Neutrophil (primary cell): ENCODE measurements around the gene TSPAN19.

Source experiments
- H3K27ac ChIP-seq: fragments of 200-600 bp; sonication (generic); 2 replicates; pipeline ENCODE4 v1.5.1; 2016; ENCODE audit warnings: mild to moderate bottlenecking, moderate library complexity
- H3K27me3 ChIP-seq: fragments of 200-600 bp; sonication (generic); 2 replicates; pipeline ENCODE4 v1.6.0; 2016; ENCODE audit warnings: mild to moderate bottlenecking
- H3K36me3 ChIP-seq: fragments of 200-600 bp; sonication (generic); 2 replicates; pipeline ENCODE4 v1.5.1; 2017
- H3K4me1 ChIP-seq, 2 experiments: fragments of 200-600 bp in 1 of 2; sonication (generic) in 1 of 2; 1 replicate in 1 of 2; 2 replicates in 1 of 2; pipeline versions ENCODE4 v1.5.1 to v1.6.1; 2013 to 2016; ENCODE audit warnings: low read depth in 1 of 2, low read length in 1 of 2, mild to moderate bottlenecking in 1 of 2, moderate library complexity in 1 of 2; ENCODE audit not compliant: control insufficient read depth in 1 of 2, insufficient read depth in 1 of 2
- H3K4me3 ChIP-seq, 2 experiments: fragments of 200-600 bp in 1 of 2; sonication (generic) in 1 of 2; 1 replicate in 1 of 2; 2 replicates in 1 of 2; pipeline ENCODE4 v1.5.1; 2013 to 2016; ENCODE audit warnings: low read depth in 1 of 2, low read length in 1 of 2, mild to moderate bottlenecking in 1 of 2, moderate library complexity in 1 of 2
- H3K9me3 ChIP-seq: fragments of 200-600 bp; sonication (generic); 2 replicates; pipeline ENCODE4 v1.5.1; 2016
- TF ChIP-seq, protein P1 (sequence below): fragments of 200-600 bp; sonication (generic); IDR thresholded peaks from 2 replicates; pipeline ENCODE4 v1.5.1; 2016; ENCODE audit warnings: antibody characterized with exemption

The TSPAN19 gene

GRCh38 chr12:85000729-85001128 lies 35.3 kb downstream of the TSPAN19 start:
- TF ChIP-seq, protein P1, sequence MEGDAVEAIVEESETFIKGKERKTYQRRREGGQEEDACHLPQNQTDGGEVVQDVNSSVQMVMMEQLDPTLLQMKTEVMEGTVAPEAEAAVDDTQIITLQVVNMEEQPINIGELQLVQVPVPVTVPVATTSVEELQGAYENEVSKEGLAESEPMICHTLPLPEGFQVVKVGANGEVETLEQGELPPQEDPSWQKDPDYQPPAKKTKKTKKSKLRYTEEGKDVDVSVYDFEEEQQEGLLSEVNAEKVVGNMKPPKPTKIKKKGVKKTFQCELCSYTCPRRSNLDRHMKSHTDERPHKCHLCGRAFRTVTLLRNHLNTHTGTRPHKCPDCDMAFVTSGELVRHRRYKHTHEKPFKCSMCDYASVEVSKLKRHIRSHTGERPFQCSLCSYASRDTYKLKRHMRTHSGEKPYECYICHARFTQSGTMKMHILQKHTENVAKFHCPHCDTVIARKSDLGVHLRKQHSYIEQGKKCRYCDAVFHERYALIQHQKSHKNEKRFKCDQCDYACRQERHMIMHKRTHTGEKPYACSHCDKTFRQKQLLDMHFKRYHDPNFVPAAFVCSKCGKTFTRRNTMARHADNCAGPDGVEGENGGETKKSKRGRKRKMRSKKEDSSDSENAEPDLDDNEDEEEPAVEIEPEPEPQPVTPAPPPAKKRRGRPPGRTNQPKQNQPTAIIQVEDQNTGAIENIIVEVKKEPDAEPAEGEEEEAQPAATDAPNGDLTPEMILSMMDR = no peak
- H3K4me1 ChIP-seq = no peaks in the 10 kb centered on the region
- no peak overlapping the region for H3K4me3 ChIP-seq
- no peaks in the 10 kb centered on the region for H3K9me3 ChIP-seq
- H3K27ac ChIP-seq = no peak overlapping the region
- H3K36me3 ChIP-seq = no peaks in the 10 kb centered on the region
- no peaks in the 10 kb centered on the region for H3K27me3 ChIP-seq

DNA sequence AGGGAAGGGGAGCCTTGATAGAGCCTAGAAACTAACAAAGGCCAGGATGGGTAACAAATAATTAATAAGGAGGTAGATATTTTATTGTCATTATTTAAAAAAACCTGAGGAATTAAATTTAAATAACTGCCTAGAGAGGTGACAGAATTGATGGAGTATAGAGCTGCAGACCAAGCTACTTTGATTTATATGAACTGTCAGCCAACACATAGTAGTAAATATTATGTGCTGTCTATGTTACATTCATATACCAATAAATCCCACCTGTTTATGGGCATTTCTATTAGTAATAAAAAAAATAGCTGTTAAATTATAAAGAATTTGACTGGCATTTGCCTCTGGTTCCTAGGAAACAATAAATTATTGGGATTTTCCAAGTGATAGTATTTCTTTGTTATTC lies 37.7 kb downstream of the TSPAN19 start:
- H3K27me3 ChIP-seq = no peaks in the 10 kb centered on the region
- no peaks in the 10 kb centered on the region for H3K9me3 ChIP-seq
- no peak overlapping the region for H3K4me3 ChIP-seq
- no peak overlapping the region for H3K27ac ChIP-seq
- H3K36me3 ChIP-seq = no peaks in the 10 kb centered on the region
- H3K4me1 ChIP-seq = no peaks in the 10 kb centered on the region
- TF ChIP-seq, protein P1 = no peak

GRCh38 chr12:84996759-84997158 lies 39.3 kb downstream of the TSPAN19 start:
- Histone ChIP-seq H3K9me3 (no peaks in the 10 kb centered on the region), H3K36me3 (no peaks in the 10 kb centered on the region), H3K4me3 (no peak overlapping the region), H3K27ac (no peak overlapping the region), H3K27me3 (no peaks in the 10 kb centered on the region), H3K4me1 (no peaks in the 10 kb centered on the region)
- TF ChIP-seq, protein P1 = no peak

- Histone ChIP-seq H3K36me3 (no peaks in the 10 kb centered on the region), H3K27ac (no peak overlapping the region), H3K27me3 (no peaks in the 10 kb centered on the region), H3K4me3 (no peak overlapping the region), H3K4me1 (no peaks in the 10 kb centered on the region), H3K9me3 (no peaks in the 10 kb centered on the region)
- TF ChIP-seq, protein P1 = no peak
These were observed 40.4 kb downstream of the TSPAN19 start for GRCh38 chr12:84995641-84996040.

- Histone ChIP-seq H3K27me3 (no peaks in the 10 kb centered on the region), H3K4me3 (no peak overlapping the region), H3K36me3 (no peaks in the 10 kb centered on the region), H3K27ac (no peak overlapping the region), H3K4me1 (no peaks in the 10 kb centered on the region), H3K9me3 (no peaks in the 10 kb centered on the region)
- TF ChIP-seq, protein P1 = no peak
These were observed 41.7 kb downstream of the TSPAN19 start for GRCh38 chr12:84994426-84994825.

DNA sequence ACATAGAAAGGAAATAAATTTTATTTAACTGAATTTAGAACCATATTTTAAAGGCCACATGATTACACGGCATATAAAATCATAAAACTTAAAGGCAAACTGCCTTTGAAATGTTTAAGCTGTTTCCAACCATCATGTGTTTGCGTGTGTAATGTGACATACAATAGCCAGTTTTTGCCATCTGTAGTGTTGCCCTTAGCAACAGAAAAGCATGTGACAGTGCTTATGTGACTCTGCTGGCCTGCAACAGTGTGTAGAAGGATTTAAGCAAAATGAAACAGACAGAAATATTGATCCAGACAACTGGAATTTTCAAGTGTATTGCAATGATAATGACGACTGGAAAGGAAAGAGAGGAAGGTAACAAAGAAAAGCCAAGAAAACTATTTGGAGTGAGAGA lies 49.5 kb downstream of the TSPAN19 start:
- H3K36me3 ChIP-seq = no peaks in the 10 kb centered on the region
- no peak overlapping the region for H3K27ac ChIP-seq
- no peaks in the 10 kb centered on the region for H3K9me3 ChIP-seq
- TF ChIP-seq, protein P1 = no peak
- no peak overlapping the region for H3K4me3 ChIP-seq
- H3K27me3 ChIP-seq = no peaks in the 10 kb centered on the region
- H3K4me1 ChIP-seq = no peaks in the 10 kb centered on the region
